Measurements from ENCODE around the gene NFS1. TPM values are rescaled to one million over a fixed set of nuclear protein-coding genes. Genes with fewer than 3 reads are reported as not detected.

Gene NFS1
- total and polyA plus RNA-seq, 2 of the 8 experiments (the other 6 are each of a cell fraction or from before 2014, with no cell fraction given), result 26.1 to 38.8 TPM

DNA sequence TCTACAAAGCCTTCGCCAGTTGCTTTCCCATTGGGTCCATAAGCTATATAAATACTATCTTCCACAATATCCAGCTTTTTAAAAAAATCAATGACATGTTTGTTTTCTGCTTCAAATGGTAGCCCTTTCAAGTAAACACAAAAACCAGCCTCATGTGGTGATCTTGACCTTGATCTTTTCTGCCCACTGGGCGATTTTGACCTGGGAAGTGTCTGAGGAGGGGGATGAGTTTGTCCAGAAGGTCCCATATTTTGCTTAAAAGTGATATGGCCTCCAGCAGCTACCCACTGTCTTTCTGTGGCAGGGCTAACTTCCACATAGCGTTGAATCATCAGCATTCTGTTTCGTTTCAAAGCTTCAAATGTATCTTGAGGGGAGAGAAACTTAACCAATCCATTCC, 45.3 kb downstream of the NFS1 start (continued):
- no peak for TF ChIP-seq NANOG (IDR thresholded peaks at IDR 0.05; ENCODE audit: insufficient read depth, low read depth, low read length, poor library complexity, severe bottlenecking)
- TF ChIP-seq POLR2A (IDR thresholded peaks at IDR 0.05; ENCODE audit: control extremely low read depth in 1 of 2, low read depth in 2 of 2, low read length in 2 of 2), result no peak
- TF ChIP-seq KDM5A (IDR thresholded peaks at IDR 0.05; ENCODE audit: low read length), result no peak
